Testis (tissue), 5 donors: ENCODE measurements around the gene SMCO4. TPM values are rescaled to one million over a fixed set of nuclear protein-coding genes. Genes with fewer than 3 reads are reported as not detected.
"Not testable (repeated sequence)": the region's sequence is repeated elsewhere in the genome, so short reads cannot be mapped to it uniquely, and the experiment has no call there.

Experiments used
- DNase-seq: peaks from one replicate; pipeline ENCODE4 v3.0.0-alpha.2; 2019
- H3K27ac ChIP-seq, 2 donors: fragments of 200-600 bp; sonication (generic); one replicate each; pipeline ENCODE4 v1.5.1; 2019
- H3K27me3 ChIP-seq: fragments of 200-600 bp; sonication (generic); one replicate; pipeline ENCODE4 v1.5.1; 2019
- H3K36me3 ChIP-seq: fragments of 200-600 bp; sonication (generic); one replicate; pipeline ENCODE4 v1.5.1; 2017; ENCODE audit warnings: low read depth; ENCODE audit errors: missing control alignments
- H3K4me1 ChIP-seq: fragments of 200-600 bp; sonication (generic); one replicate; pipeline ENCODE4 v1.5.1; 2019
- H3K4me3 ChIP-seq, 2 donors: fragments of 200-600 bp; sonication (generic); one replicate each; pipeline ENCODE4 v1.5.1; 2017 to 2019
- H3K9me3 ChIP-seq: fragments of 200-600 bp; sonication (generic); one replicate; pipeline ENCODE4 v1.5.1; 2017
- CTCF ChIP-seq, 3 experiments: fragments of 450-650 bp in 2 of 3; fragments of 200-600 bp in 1 of 3; sonication (generic) in 1 of 3; IDR thresholded peaks; one replicate each; pipeline ENCODE4 v1.5.1; 2016 to 2019; ENCODE audit warnings: antibody characterized with exemption in 3 of 3, mild to moderate bottlenecking in 2 of 3, moderate library complexity in 1 of 3
- POLR2A ChIP-seq: fragments of 450-650 bp; IDR thresholded peaks from one replicate; pipeline ENCODE4 v1.6.1; 2017; ENCODE audit warnings: antibody characterized with exemption, mild to moderate bottlenecking, moderate library complexity
- WGBS, 2 donors: methylation state at CpG; one replicate each; pipeline ENCODE4 v1.1.5; 2018; 5-methylcytosine and 5-hydroxymethylcytosine counted together
- intact Hi-C: fragments of 100-400 bp; cut with DNase I; formaldehyde crosslinking; loops from one replicate; pipeline ENCODE4 v1.15.1; 2023; ENCODE audit warnings: low total_unique reads
- long read RNA-seq, 2 donors: transcript quantifications; one replicate each; lab custom pipeline, GENCODE V29; 2026
- polyA plus RNA-seq: library from polyadenylated mRNA; stranded (reverse); fragments of 350-450 nt; fragmentation: Illumina TruSeq; extraction: RNeasy Lipid Tissue Mini Kit (QIAGEN cat#74804); gene quantifications from one replicate; pipeline ENCODE4 v1.2.3, GENCODE V29; 2014; ENCODE audit warnings: low read depth, low replicate concordance; ENCODE audit not compliant: insufficient read depth
- total RNA-seq, 2 donors: library from RNA; depleted of rRNA; stranded (reverse); fragments of >200 nt; gene quantifications; one replicate each; pipeline ENCODE4 v1.2.3, GENCODE V29; 2016

Gene SMCO4
- total RNA-seq = 10 to 100 TPM; 33.6 to 34.2 TPM
- 59.9 TPM for polyA plus RNA-seq
- long read RNA-seq, donor 1, transcript SMCO4-201 (3 exons, 1,104 nt) = major isoform, 7 of 7 reads
- long read RNA-seq, donor 1, partial matches to known transcripts = 0 of 7 reads
- long read RNA-seq, donor 1, other reads (novel, unspliced or antisense) = 0 of 7 reads
- long read RNA-seq, donor 2, transcript SMCO4-201 (3 exons, 1,104 nt) = major isoform, 13 of 14 reads
- long read RNA-seq, donor 2, partial matches to known transcripts = 0 of 14 reads
- long read RNA-seq, donor 2, other reads (novel, unspliced or antisense) = 0 of 14 reads

GRCh38 chr11:93543292-93543977 is at the start of gene SMCO4:
Gene SMCO4 (minus strand): TSS chr11:93543391. CDS start chr11:93479189, 64,202 bp downstream.
- DNase-seq = peak; percentile 86
- TF ChIP-seq CTCF (IDR thresholded peaks at IDR 0.05) (peak; percentile 48 to 73 (median 59)), POLR2A (no peak)
- no peaks in the 10 kb centered on the region for H3K9me3 ChIP-seq
- no peaks in the 10 kb centered on the region for H3K27me3 ChIP-seq
- peak within 1 kb of the TSS; percentile 84 to 86 for H3K4me3 ChIP-seq
- H3K4me1 ChIP-seq = peaks cover 17% of the 10 kb centered on the region
- H3K27ac ChIP-seq = peak within 1 kb of the TSS; percentile 85 to 94
- 6 to 12% methylated on average over 12 to 32 of the region's 59 CpGs for WGBS, 2 donors
- no peaks in the 10 kb centered on the region for H3K36me3 ChIP-seq
- intact Hi-C loops = loop anchor here (5.0 kb wide), 1 partner anchor 306 kb away; no protein-coding TSS in a partner anchor

- no peaks in the 10 kb centered on the region for H3K9me3 ChIP-seq
- WGBS, 2 donors = 85 to 90% methylated on average over 6 of the region's 6 CpGs
- H3K4me1 ChIP-seq = no peaks in the 10 kb centered on the region
- no peaks in the 10 kb centered on the region for H3K36me3 ChIP-seq
- DNase-seq = no peak
- TF ChIP-seq CTCF (IDR thresholded peaks at IDR 0.05) (no peak), POLR2A (no peak)
- H3K4me3 ChIP-seq = no peak overlapping the region
- H3K27ac ChIP-seq = no peak overlapping the region
- intact Hi-C loops = no loop called here
- H3K27me3 ChIP-seq = no peaks in the 10 kb centered on the region
Measured at GRCh38 chr11:93591247-93591898, 48.2 kb upstream of the SMCO4 start.

- no peaks in the 10 kb centered on the region for H3K4me1 ChIP-seq
- no peaks in the 10 kb centered on the region for H3K27me3 ChIP-seq
- TF ChIP-seq CTCF (IDR thresholded peaks at IDR 0.05) (no peak), POLR2A (no peak)
- 67 to 79% methylated on average over 1 of the region's 1 CpG for WGBS, 2 donors
- no peak for DNase-seq
- H3K36me3 ChIP-seq = no peaks in the 10 kb centered on the region
- H3K4me3 ChIP-seq = no peak overlapping the region
- H3K9me3 ChIP-seq = no peaks in the 10 kb centered on the region
- intact Hi-C loops = no loop called here
- H3K27ac ChIP-seq = no peak overlapping the region
Measured at GRCh38 chr11:93589347-93589746, 46.2 kb upstream of the SMCO4 start.

GRCh38 chr11:93587858-93588581 is 44.8 kb upstream of the SMCO4 start:
- TF ChIP-seq CTCF (IDR thresholded peaks at IDR 0.05) (no peak), POLR2A (no peak)
- Histone ChIP-seq H3K27ac (no peak overlapping the region), H3K9me3 (no peaks in the 10 kb centered on the region), H3K36me3 (no peaks in the 10 kb centered on the region), H3K4me1 (no peaks in the 10 kb centered on the region), H3K4me3 (no peak overlapping the region), H3K27me3 (no peaks in the 10 kb centered on the region)
- no peak for DNase-seq
- WGBS, 2 donors = 81 to 85% methylated on average over 8 of the region's 8 CpGs
- intact Hi-C loops = no loop called here

- H3K9me3 ChIP-seq, H3K27ac ChIP-seq, H3K27me3 ChIP-seq, H3K4me1 ChIP-seq, H3K4me3 ChIP-seq, H3K36me3 ChIP-seq, DNase-seq, intact Hi-C loops: not testable (repeated sequence)
- WGBS, 2 donors = 100% methylated on average over 1 of the region's 1 CpG
Measured at GRCh38 chr11:93587425-93587824, 44.2 kb upstream of the SMCO4 start.
